GM12892 (cell line): ENCODE results near the gene PRAC2.

Experiments
- POLR2A ChIP-seq: IDR thresholded peaks from 2 replicates; pipeline ENCODE4 v1.6.1; 2011; ENCODE audit warnings: low read depth, low read length, control low read depth
- POLR2AphosphoS5 ChIP-seq: IDR thresholded peaks from 2 replicates; pipeline ENCODE4 v1.6.1; 2011; ENCODE audit warnings: low read depth, low read length, control low read depth

- TF ChIP-seq POLR2A (no peak), POLR2AphosphoS5 (no peak)
These were observed at the start of gene PRAC2 for GRCh38 chr17:48722915-48723422.
